ENCODE measurements around the gene TRAPPC10.

DNA sequence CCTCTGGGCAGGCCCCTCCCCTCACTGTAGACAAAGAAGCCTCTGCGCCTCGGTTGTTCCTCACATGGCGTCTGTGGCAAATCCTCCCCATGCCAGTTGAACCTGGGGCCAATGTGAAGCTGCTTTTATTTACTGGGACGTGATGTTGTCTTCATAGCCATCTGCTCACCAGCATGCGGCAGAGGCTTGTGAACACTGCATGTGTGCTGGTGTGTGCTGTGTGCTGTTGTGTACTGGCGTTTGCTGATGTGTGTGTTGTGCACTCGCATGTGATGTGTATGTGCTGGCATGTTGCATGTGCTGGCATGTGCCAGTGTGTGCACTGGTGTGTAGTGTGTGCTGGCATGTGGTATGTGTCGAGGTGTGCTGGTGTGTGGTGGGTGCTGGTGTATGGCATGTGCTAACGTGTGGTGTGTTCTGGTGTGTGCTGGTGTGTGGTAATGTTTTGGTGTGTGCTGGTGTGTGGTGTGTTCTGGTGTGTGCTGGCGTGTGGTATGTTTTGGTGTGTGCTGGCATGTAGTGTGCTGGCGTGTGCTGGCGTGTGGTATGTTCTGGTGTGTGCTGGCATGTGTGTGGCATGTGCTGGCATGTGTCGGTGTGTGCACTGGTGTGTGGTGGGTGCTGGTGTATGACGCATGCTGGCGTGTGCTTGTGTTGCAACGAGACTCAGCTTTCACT, 37.2 kb upstream of the TRAPPC10 start:
- TF ChIP-seq, protein P1, sequence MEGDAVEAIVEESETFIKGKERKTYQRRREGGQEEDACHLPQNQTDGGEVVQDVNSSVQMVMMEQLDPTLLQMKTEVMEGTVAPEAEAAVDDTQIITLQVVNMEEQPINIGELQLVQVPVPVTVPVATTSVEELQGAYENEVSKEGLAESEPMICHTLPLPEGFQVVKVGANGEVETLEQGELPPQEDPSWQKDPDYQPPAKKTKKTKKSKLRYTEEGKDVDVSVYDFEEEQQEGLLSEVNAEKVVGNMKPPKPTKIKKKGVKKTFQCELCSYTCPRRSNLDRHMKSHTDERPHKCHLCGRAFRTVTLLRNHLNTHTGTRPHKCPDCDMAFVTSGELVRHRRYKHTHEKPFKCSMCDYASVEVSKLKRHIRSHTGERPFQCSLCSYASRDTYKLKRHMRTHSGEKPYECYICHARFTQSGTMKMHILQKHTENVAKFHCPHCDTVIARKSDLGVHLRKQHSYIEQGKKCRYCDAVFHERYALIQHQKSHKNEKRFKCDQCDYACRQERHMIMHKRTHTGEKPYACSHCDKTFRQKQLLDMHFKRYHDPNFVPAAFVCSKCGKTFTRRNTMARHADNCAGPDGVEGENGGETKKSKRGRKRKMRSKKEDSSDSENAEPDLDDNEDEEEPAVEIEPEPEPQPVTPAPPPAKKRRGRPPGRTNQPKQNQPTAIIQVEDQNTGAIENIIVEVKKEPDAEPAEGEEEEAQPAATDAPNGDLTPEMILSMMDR (IDR thresholded peaks at IDR 0.05): no peak
- TF ChIP-seq POLR2A (IDR thresholded peaks at IDR 0.05): no peak
